HepG2 (cell line): ENCODE measurements around the gene CLASP1. TPM values are rescaled to one million over a fixed set of nuclear protein-coding genes. Genes with fewer than 3 reads are reported as not detected.
A peak's percentile ranks its signal among the peaks of the same experiment; 100 is the strongest.

Source experiments
- ATAC-seq: fragments of 200-7000 bp; cut with Tn5 transposase; 3 replicates; pipeline ENCODE4 v1.9.1; 2020; ENCODE audit warnings: mild to moderate bottlenecking, moderate library complexity
- BruUV-seq: library from RNA; stranded (reverse); fragments of 400-500 nt; replicated peaks from 2 replicates; lab custom pipeline; 2021; lab: Mats Ljungman, UMichigan
- CTCF ChIA-PET: fragments of 300-600 bp; formaldehyde crosslinking; extraction: SDS; loops from one replicate; lab custom pipeline; 2021; ENCODE audit warnings: low total read pairs, inconsistent platforms, low intra/inter-chr PET ratio; lab: Yijun Ruan, JAX
- POLR2A ChIA-PET: fragments of 350-600 bp; sonication (Branson Sonifier 250); formaldehyde crosslinking; loops from one replicate; lab custom pipeline; 2020; ENCODE audit warnings: antibody characterized with exemption, inconsistent platforms; lab: Yijun Ruan, JAX
- DNase-seq: peaks from one replicate; pipeline ENCODE4 v3.0.0-alpha.2; 2015; ENCODE audit warnings: low spot score
- FAIRE-seq: peaks from 3 replicates; lab custom pipeline; 2011; peaks lifted over from hg19 to GRCh38; lab: Jason Lieb, UNC
- H2AFZ ChIP-seq: one replicate; pipeline ENCODE4 v1.6.1; 2011; ENCODE audit warnings: low read length, inconsistent platforms
- H3K27ac ChIP-seq: fragments of 300-600 bp; 3 replicates; pipeline ENCODE4 v1.8.0; 2011; ENCODE audit warnings: mixed run types, mild to moderate bottlenecking, mixed read lengths, low read length, inconsistent platforms; ENCODE audit not compliant: insufficient read depth; ENCODE audit errors: extremely low read length
- H3K27me3 ChIP-seq, 2 experiments: fragments of 200-600 bp in 1 of 2; 2 replicates in 1 of 2; 3 replicates in 1 of 2; pipeline versions ENCODE4 v1.6.0 to v1.8.0; 2011; ENCODE audit warnings: low read length in 2 of 2, mild to moderate bottlenecking in 2 of 2, moderate library complexity in 2 of 2, inconsistent platforms in 1 of 2; ENCODE audit not compliant: insufficient read depth in 2 of 2, control insufficient read depth in 1 of 2
- H3K36me3 ChIP-seq, 2 experiments: fragments of 200-600 bp in 1 of 2; replicated peaks in 1 of 2; 2 replicates in 1 of 2; 3 replicates in 1 of 2; pipeline versions ENCODE4 v1.5.1 to v1.8.0; 2011; ENCODE audit warnings: low read length in 2 of 2, inconsistent platforms in 1 of 2; ENCODE audit not compliant: insufficient read depth in 2 of 2, control insufficient read depth in 1 of 2
- H3K4me1 ChIP-seq: 2 replicates; pipeline ENCODE4 v1.5.1; 2012; ENCODE audit warnings: low read length, inconsistent platforms; ENCODE audit not compliant: insufficient read depth
- H3K4me2 ChIP-seq: 2 replicates; pipeline ENCODE4 v1.6.0; 2011; ENCODE audit warnings: low read depth, low read length, inconsistent platforms
- H3K4me3 ChIP-seq, 3 experiments: fragments of 200-600 bp in 1 of 3; sonication (generic), shearing (Covaris generic) in 1 of 3; replicated peaks in 1 of 3; 2 replicates each; pipeline ENCODE4 v1.5.1; 2011 to 2016; ENCODE audit warnings: low read length in 3 of 3, inconsistent platforms in 2 of 3, low read depth in 2 of 3, mild to moderate bottlenecking in 2 of 3, control low read depth in 1 of 3, mixed read lengths in 1 of 3; ENCODE audit not compliant: insufficient read depth in 1 of 3
- H3K79me2 ChIP-seq: one replicate; pipeline ENCODE4 v1.6.1; 2011; ENCODE audit warnings: low read length, inconsistent platforms; ENCODE audit not compliant: insufficient read depth
- H3K9ac ChIP-seq: 2 replicates; pipeline ENCODE4 v1.6.0; 2011; ENCODE audit warnings: mild to moderate bottlenecking, low read depth, low read length, inconsistent platforms; ENCODE audit not compliant: insufficient read depth
- H3K9me3 ChIP-seq: 2 replicates; pipeline ENCODE4 v1.5.1; 2012; ENCODE audit warnings: mild to moderate bottlenecking, low read length
- H4K20me1 ChIP-seq: 2 replicates; pipeline ENCODE4 v1.6.0; 2011; ENCODE audit warnings: inconsistent platforms, mild to moderate bottlenecking, low read length, moderate library complexity; ENCODE audit not compliant: insufficient read depth
- ARID2 ChIP-seq: sonication (generic); formaldehyde crosslinking; IDR thresholded peaks from 2 replicates; pipeline ENCODE4 v1.8.1; 2022; ENCODE audit warnings: mild to moderate bottlenecking, missing genetic modification reagents, borderline replicate concordance
- ARID3A ChIP-seq: IDR thresholded peaks from 2 replicates; pipeline ENCODE4 v1.6.1; 2012; ENCODE audit warnings: low read depth, low read length, improper control_type of control experiment
- FOSL2 ChIP-seq: sonication (generic); formaldehyde crosslinking; IDR thresholded peaks from 2 replicates; pipeline ENCODE4 v1.4.0; 2020; ENCODE audit warnings: missing genetic modification reagents
- KMT2B ChIP-seq: IDR thresholded peaks from 2 replicates; pipeline ENCODE4 v1.6.1; 2016; ENCODE audit warnings: missing genetic modification reagents, missing compliant biosample characterization
- PRPF4 ChIP-seq: fragments of 200-400 bp; formaldehyde crosslinking; IDR thresholded peaks from 2 replicates; pipeline ENCODE4 v1.6.1; 2016; ENCODE audit warnings: low read length, low read depth; ENCODE audit not compliant: poor library complexity, severe bottlenecking
- SNAPC2 ChIP-seq: sonication (generic); formaldehyde crosslinking; IDR thresholded peaks from 2 replicates; pipeline ENCODE4 v1.8.1; 2022; ENCODE audit warnings: mild to moderate bottlenecking, missing genetic modification reagents
- ZIK1 ChIP-seq: sonication (generic); formaldehyde crosslinking; IDR thresholded peaks from 2 replicates; pipeline ENCODE4 v1.5.0; 2020; ENCODE audit warnings: mild to moderate bottlenecking, low read depth, missing genetic modification reagents, borderline replicate concordance
- WGBS: methylation state at CpG from one replicate; pipeline ENCODE4 v1.1.6; 2017; ENCODE audit warnings: low lambda C conversion rate; 5-methylcytosine and 5-hydroxymethylcytosine counted together
- in situ Hi-C: cut with HindIII; loops from 2 replicates; pipeline ENCODE4 v1.10.0; 2017; ENCODE audit warnings: low pct_unique_long_range_greater_than_20kb; ENCODE audit not compliant: extremely low pct_ligation_motif_present
- intact Hi-C: fragments of 100-400 bp; cut with micrococcal nuclease; formaldehyde crosslinking; loops from one replicate; pipeline ENCODE4 v1.10.0; 2022; ENCODE audit not compliant: unreplicated experiment
- polyA plus RNA-seq, 8 experiments: library from polyadenylated mRNA; depleted of rRNA in 3 of 8; stranded (reverse) in 7 of 8; unstranded in 1 of 8; fragments of >200 nt; fragmentation: Illumina TruSeq in 4 of 8; extraction: Trizol in 4 of 8; gene quantifications; 2 replicates each; pipeline versions ENCODE4 v1.2.1 to v1.2.3, GENCODE V29; 2011 to 2016; ENCODE audit warnings: low read depth in 4 of 8, missing spikeins in 1 of 8, mixed read lengths in 1 of 8; ENCODE audit not compliant: insufficient read depth in 1 of 8
- total RNA-seq, 5 experiments: library from RNA; depleted of rRNA; stranded (reverse); fragments of >200 nt; fragmentation: Illumina TruSeq; extraction: Trizol; gene quantifications; 2 replicates each; pipeline ENCODE4 v1.2.3, GENCODE V29; 2016; ENCODE audit warnings: low read depth in 1 of 5
- TF ChIP-seq, protein P1 (sequence below): sonication (generic); formaldehyde crosslinking; IDR thresholded peaks from 2 replicates; pipeline ENCODE4 v1.4.0; 2020; ENCODE audit warnings: missing genetic modification reagents
- TF ChIP-seq, protein P2 (sequence below): sonication (generic); formaldehyde crosslinking; IDR thresholded peaks from 2 replicates; pipeline ENCODE4 v1.8.0; 2022; ENCODE audit warnings: mild to moderate bottlenecking, missing genetic modification reagents, borderline replicate concordance
- TF ChIP-seq, protein P3 (sequence below): sonication (generic); formaldehyde crosslinking; IDR thresholded peaks from 2 replicates; pipeline ENCODE4 v1.8.1; 2023; ENCODE audit warnings: mild to moderate bottlenecking, inconsistent platforms, moderate library complexity, missing genetic modification reagents, borderline replicate concordance

CLASP1 gene
- total and polyA plus RNA-seq, 2 of the 13 experiments (the other 11 are each of a cell fraction or from before 2014, with no cell fraction given): 11.7 to 47.9 TPM

DNA sequence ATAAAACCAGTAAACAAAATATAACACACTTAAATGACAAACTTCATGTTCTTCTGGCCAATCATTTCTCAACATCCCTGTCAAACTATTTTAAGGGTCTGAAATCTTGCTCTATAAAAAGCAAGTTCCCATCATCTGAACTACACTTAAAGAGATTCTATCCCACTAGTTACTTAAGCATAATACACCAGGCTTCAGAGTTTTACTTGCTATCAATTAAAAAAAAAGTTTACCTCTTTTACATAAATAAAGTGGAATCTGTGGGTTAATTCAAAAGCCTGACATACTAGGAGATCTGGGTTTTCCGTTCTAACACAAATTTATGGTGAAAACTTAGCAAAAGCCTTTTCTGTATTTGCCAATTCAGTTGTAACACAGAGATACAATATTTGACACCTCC, 1.9 kb downstream of the CLASP1 start:
- CTCF ChIA-PET: no interaction called here

More for the DNA sequence above, 1.9 kb downstream of the CLASP1 start:
- Histone ChIP-seq H3K36me3 (peaks cover 0 to 2% of the 10 kb centered on the region in 2 experiments; a peak in 1 of 5 replicates), H3K4me1 (peaks cover 56% of the 10 kb centered on the region), H3K4me2 (peak overlapping the region; percentile 90), H2AFZ (no peak overlapping the region), H3K27me3 (no peaks in the 10 kb centered on the region; a peak in 2 of 5 replicates), H3K9ac (peak overlapping the region; percentile 99), H3K27ac (peak overlapping the region; percentile 99), H3K79me2 (peaks cover 86% of the 10 kb centered on the region), H4K20me1 (peaks cover 8% of the 10 kb centered on the region; the same call in 1 of the 2 replicates), H3K9me3 (no peaks in the 10 kb centered on the region), H3K4me3 (peak overlapping the region; percentile 84 to 96 (median 95); a peak in 5 of 6 replicates)
- no peak for FAIRE-seq
- POLR2A ChIA-PET: interaction anchor here (4.4 kb wide), 1 partner anchor 116 kb away, joined by 119 read pairs; the partner anchor contains the start of gene RNU4ATAC
- WGBS: 89% methylated on average over 1 of the region's 1 CpG
- intact Hi-C loops (loop anchor here (5.0 kb wide), 2 partner anchors 40 to 60 kb away; no protein-coding TSS in a partner anchor), in situ Hi-C loops (loop anchor here (5.0 kb wide), 1 partner anchor 115 kb away; the partner anchor contains the start of gene RNU4ATAC)
- BruUV-seq: no TSS peak
- no peak for DNase-seq
- TF ChIP-seq SNAPC2 (CRISPR knock-in tag) (0 out of 2 replicates have a peak, but pooled peaks have one; percentile 30), PRPF4 (no peak), FOSL2 (CRISPR knock-in tag) (no peak), ARID2 (CRISPR knock-in tag) (0 out of 2 replicates have a peak, but pooled peaks have one; percentile 41), KMT2B (no peak), ZIK1 (CRISPR knock-in tag) (no peak), ARID3A (no peak)
- TF ChIP-seq, protein P1, sequence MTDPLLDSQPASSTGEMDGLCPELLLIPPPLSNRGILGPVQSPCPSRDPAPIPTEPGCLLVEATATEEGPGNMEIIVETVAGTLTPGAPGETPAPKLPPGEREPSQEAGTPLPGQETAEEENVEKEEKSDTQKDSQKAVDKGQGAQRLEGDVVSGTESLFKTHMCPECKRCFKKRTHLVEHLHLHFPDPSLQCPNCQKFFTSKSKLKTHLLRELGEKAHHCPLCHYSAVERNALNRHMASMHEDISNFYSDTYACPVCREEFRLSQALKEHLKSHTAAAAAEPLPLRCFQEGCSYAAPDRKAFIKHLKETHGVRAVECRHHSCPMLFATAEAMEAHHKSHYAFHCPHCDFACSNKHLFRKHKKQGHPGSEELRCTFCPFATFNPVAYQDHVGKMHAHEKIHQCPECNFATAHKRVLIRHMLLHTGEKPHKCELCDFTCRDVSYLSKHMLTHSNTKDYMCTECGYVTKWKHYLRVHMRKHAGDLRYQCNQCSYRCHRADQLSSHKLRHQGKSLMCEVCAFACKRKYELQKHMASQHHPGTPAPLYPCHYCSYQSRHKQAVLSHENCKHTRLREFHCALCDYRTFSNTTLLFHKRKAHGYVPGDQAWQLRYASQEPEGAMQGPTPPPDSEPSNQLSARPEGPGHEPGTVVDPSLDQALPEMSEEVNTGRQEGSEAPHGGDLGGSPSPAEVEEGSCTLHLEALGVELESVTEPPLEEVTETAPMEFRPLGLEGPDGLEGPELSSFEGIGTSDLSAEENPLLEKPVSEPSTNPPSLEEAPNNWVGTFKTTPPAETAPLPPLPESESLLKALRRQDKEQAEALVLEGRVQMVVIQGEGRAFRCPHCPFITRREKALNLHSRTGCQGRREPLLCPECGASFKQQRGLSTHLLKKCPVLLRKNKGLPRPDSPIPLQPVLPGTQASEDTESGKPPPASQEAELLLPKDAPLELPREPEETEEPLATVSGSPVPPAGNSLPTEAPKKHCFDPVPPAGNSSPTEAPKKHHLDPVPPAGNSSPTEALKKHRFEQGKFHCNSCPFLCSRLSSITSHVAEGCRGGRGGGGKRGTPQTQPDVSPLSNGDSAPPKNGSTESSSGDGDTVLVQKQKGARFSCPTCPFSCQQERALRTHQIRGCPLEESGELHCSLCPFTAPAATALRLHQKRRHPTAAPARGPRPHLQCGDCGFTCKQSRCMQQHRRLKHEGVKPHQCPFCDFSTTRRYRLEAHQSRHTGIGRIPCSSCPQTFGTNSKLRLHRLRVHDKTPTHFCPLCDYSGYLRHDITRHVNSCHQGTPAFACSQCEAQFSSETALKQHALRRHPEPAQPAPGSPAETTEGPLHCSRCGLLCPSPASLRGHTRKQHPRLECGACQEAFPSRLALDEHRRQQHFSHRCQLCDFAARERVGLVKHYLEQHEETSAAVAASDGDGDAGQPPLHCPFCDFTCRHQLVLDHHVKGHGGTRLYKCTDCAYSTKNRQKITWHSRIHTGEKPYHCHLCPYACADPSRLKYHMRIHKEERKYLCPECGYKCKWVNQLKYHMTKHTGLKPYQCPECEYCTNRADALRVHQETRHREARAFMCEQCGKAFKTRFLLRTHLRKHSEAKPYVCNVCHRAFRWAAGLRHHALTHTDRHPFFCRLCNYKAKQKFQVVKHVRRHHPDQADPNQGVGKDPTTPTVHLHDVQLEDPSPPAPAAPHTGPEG (CRISPR knock-in tag): no peak
- TF ChIP-seq, protein P2, sequence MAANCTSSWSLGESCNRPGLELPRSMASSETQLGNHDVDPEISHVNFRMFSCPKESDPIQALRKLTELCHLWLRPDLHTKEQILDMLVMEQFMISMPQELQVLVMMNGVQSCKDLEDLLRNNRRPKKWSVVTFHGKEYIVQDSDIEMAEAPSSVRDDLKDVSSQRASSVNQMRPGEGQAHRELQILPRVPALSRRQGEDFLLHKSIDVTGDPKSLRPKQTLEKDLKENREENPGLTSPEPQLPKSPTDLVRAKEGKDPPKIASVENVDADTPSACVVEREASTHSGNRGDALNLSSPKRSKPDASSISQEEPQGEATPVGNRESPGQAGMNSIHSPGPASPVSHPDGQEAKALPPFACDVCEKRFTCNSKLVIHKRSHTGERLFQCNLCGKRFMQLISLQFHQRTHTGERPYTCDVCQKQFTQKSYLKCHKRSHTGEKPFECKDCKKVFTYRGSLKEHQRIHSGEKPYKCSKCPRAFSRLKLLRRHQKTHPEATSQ (CRISPR knock-in tag): 0 out of 2 replicates have a peak, but pooled peaks have one; percentile 21
- TF ChIP-seq, protein P3, sequence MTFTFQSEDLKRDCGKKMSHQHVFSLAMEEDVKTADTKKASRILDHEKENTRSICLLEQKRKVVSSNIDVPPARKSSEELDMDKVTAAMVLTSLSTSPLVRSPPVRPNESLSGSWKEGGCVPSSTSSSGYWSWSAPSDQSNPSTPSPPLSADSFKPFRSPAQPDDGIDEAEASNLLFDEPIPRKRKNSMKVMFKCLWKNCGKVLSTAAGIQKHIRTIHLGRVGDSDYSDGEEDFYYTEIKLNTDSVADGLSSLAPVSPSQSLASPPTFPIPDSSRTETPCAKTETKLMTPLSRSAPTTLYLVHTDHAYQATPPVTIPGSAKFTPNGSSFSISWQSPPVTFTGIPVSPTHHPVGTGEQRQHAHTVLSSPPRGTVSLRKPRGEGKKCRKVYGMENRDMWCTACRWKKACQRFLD: no peak
- TF ChIP-seq, all 625 proteins: peak for 3
- no peak for ATAC-seq
